Osteoblast (primary cell): ENCODE measurements around the gene MGMT. TPM values are rescaled to one million over a fixed set of nuclear protein-coding genes. Genes with fewer than 3 reads are reported as not detected.

ENCODE experiments used
- DNase-seq: peaks from one replicate; pipeline ENCODE4 v3.0.0; 2011; ENCODE audit warnings: low spot score, mixed read lengths; ENCODE audit not compliant: insufficient read length; ENCODE audit errors: missing footprints
- H2AFZ ChIP-seq: 2 replicates; pipeline ENCODE4 v1.6.0; 2011; ENCODE audit warnings: mild to moderate bottlenecking, low read length
- H3K27ac ChIP-seq: 2 replicates; pipeline ENCODE4 v1.5.1; 2011; ENCODE audit warnings: mild to moderate bottlenecking, low read depth, low read length, moderate library complexity
- H3K27me3 ChIP-seq: 2 replicates; pipeline ENCODE4 v1.6.0; 2012; ENCODE audit warnings: mild to moderate bottlenecking, control low read depth, inconsistent platforms, low read length, moderate library complexity; ENCODE audit not compliant: insufficient read depth
- H3K36me3 ChIP-seq: 2 replicates; pipeline ENCODE4 v1.5.1; 2011; ENCODE audit warnings: mild to moderate bottlenecking, low read length, control low read depth, moderate library complexity; ENCODE audit not compliant: insufficient read depth
- H3K4me1 ChIP-seq: 2 replicates; pipeline ENCODE4 v1.5.1; 2011; ENCODE audit warnings: mild to moderate bottlenecking, low read length, control low read depth, moderate library complexity; ENCODE audit not compliant: insufficient read depth
- H3K4me2 ChIP-seq: 2 replicates; pipeline ENCODE4 v1.6.0; 2011; ENCODE audit warnings: mild to moderate bottlenecking, low read length; ENCODE audit not compliant: insufficient read depth
- H3K4me3 ChIP-seq: fragments of 200-600 bp; sonication (generic); 3 replicates; pipeline ENCODE4 v1.5.1; 2012; ENCODE audit warnings: mild to moderate bottlenecking, low read length, inconsistent platforms; ENCODE audit not compliant: insufficient read depth
- H3K79me2 ChIP-seq: 2 replicates; pipeline ENCODE4 v1.6.0; 2012; ENCODE audit warnings: mild to moderate bottlenecking, low read length, control low read depth, inconsistent platforms; ENCODE audit not compliant: insufficient read depth
- H3K9me3 ChIP-seq: 2 replicates; pipeline ENCODE4 v1.5.1; 2011; ENCODE audit warnings: low read depth, low read length, control low read depth
- H4K20me1 ChIP-seq: 2 replicates; pipeline ENCODE4 v1.6.0; 2012; ENCODE audit warnings: mild to moderate bottlenecking, low read length, control low read depth; ENCODE audit not compliant: insufficient read depth
- CTCF ChIP-seq: IDR thresholded peaks from 2 replicates; pipeline ENCODE4 v1.5.1; 2011; ENCODE audit warnings: mild to moderate bottlenecking, low read depth, low read length, moderate library complexity; ENCODE audit errors: extremely low read depth
- total RNA-seq: library from RNA; depleted of rRNA; stranded (reverse); fragments of >200 nt; gene quantifications from 2 replicates; pipeline ENCODE4 v1.2.3, GENCODE V29; 2012

Gene MGMT
- total RNA-seq, 1 donor, result 21.0 TPM

- Histone ChIP-seq H3K27ac (no peak overlapping the region), H3K4me1 (no peaks in the 10 kb centered on the region)
- no peak for DNase-seq
These were observed 190.4 kb downstream of the MGMT start for GRCh38 chr10:129657297-129658017.

GRCh38 chr10:129658376-129659072 lies 191.5 kb downstream of the MGMT start:
- Histone ChIP-seq H3K4me2 (no peak overlapping the region), H3K9me3 (no peaks in the 10 kb centered on the region), H3K4me1 (no peaks in the 10 kb centered on the region), H3K79me2 (no peaks in the 10 kb centered on the region), H2AFZ (no peak overlapping the region), H4K20me1 (no peaks in the 10 kb centered on the region), H3K27ac (no peak overlapping the region), H3K36me3 (no peaks in the 10 kb centered on the region), H3K27me3 (no peaks in the 10 kb centered on the region), H3K4me3 (no peak overlapping the region)
- DNase-seq, result no peak
- peak; percentile 37 for TF ChIP-seq CTCF

More at GRCh38 chr10:129657297-129658017, 190.4 kb downstream of the MGMT start:
- no peaks in the 10 kb centered on the region for H3K36me3 ChIP-seq
- H3K9me3 ChIP-seq, result no peaks in the 10 kb centered on the region
- no peak for TF ChIP-seq CTCF
- H3K79me2 ChIP-seq, result no peaks in the 10 kb centered on the region
- H4K20me1 ChIP-seq, result no peaks in the 10 kb centered on the region
- H2AFZ ChIP-seq, result no peak overlapping the region
- H3K4me2 ChIP-seq, result no peak overlapping the region
- H3K4me3 ChIP-seq, result no peak overlapping the region
- no peaks in the 10 kb centered on the region for H3K27me3 ChIP-seq

GRCh38 chr10:129659508-129660268 lies 192.6 kb downstream of the MGMT start:
- Histone ChIP-seq H3K9me3 (no peaks in the 10 kb centered on the region), H4K20me1 (no peaks in the 10 kb centered on the region), H2AFZ (peak overlapping the region; percentile 68), H3K79me2 (no peaks in the 10 kb centered on the region), H3K27me3 (no peaks in the 10 kb centered on the region), H3K4me2 (peak overlapping the region; percentile 60), H3K27ac (no peak overlapping the region), H3K36me3 (no peaks in the 10 kb centered on the region), H3K4me1 (no peaks in the 10 kb centered on the region), H3K4me3 (peak overlapping the region; percentile 41)
- no peak for TF ChIP-seq CTCF
- no peak for DNase-seq

GRCh38 chr10:129660569-129660968 lies 193.5 kb downstream of the MGMT start:
- Histone ChIP-seq H3K4me2 (no peak overlapping the region), H4K20me1 (no peaks in the 10 kb centered on the region), H3K36me3 (no peaks in the 10 kb centered on the region), H3K27me3 (no peaks in the 10 kb centered on the region), H3K27ac (no peak overlapping the region), H3K4me3 (no peak overlapping the region), H3K4me1 (no peaks in the 10 kb centered on the region), H3K79me2 (no peaks in the 10 kb centered on the region), H2AFZ (no peak overlapping the region), H3K9me3 (no peaks in the 10 kb centered on the region)
- no peak for TF ChIP-seq CTCF
- no peak for DNase-seq
